Smooth muscle cell (in vitro differentiated cells): ENCODE data around the gene ADAM15. TPM values are rescaled to one million over a fixed set of nuclear protein-coding genes. Genes with fewer than 3 reads are reported as not detected.

Experiments
- DNase-seq: peaks from one replicate; lab custom pipeline; 2025; ENCODE audit not compliant: unreplicated experiment; lab: John Stamatoyannopoulos, UW
- H2AFZ ChIP-seq: fragments of 200-600 bp; sonication (generic); 2 replicates; pipeline ENCODE4 v1.6.0; 2016; ENCODE audit warnings: antibody characterized with exemption, low read depth, mild to moderate bottlenecking
- H3F3A ChIP-seq: fragments of 200-600 bp; sonication (generic); 2 replicates; pipeline ENCODE4 v1.6.0; 2017; ENCODE audit warnings: antibody characterized with exemption, low read depth
- H3K27ac ChIP-seq: fragments of 200-600 bp; sonication (generic); 2 replicates; pipeline ENCODE4 v1.5.1; 2016; ENCODE audit warnings: low read depth, mild to moderate bottlenecking
- H3K27me3 ChIP-seq: fragments of 200-600 bp; sonication (generic); 2 replicates; pipeline ENCODE4 v1.6.1; 2016; ENCODE audit warnings: low read depth, mild to moderate bottlenecking
- H3K36me3 ChIP-seq: fragments of 200-600 bp; sonication (generic); 2 replicates; pipeline ENCODE4 v1.5.1; 2016; ENCODE audit warnings: low read depth
- H3K4me1 ChIP-seq: fragments of 200-600 bp; sonication (generic); 2 replicates; pipeline ENCODE4 v1.5.1; 2016; ENCODE audit warnings: low read depth
- H3K4me2 ChIP-seq: fragments of 200-600 bp; sonication (generic); 2 replicates; pipeline ENCODE4 v1.6.0; 2016; ENCODE audit warnings: mild to moderate bottlenecking
- H3K4me3 ChIP-seq: fragments of 200-600 bp; sonication (generic); 2 replicates; pipeline ENCODE4 v1.5.1; 2016; ENCODE audit warnings: mild to moderate bottlenecking
- H3K79me2 ChIP-seq: fragments of 200-600 bp; sonication (generic); 2 replicates; pipeline ENCODE4 v1.6.0; 2016; ENCODE audit warnings: low read depth, mild to moderate bottlenecking
- H3K9ac ChIP-seq: fragments of 200-600 bp; sonication (generic); 2 replicates; pipeline ENCODE4 v1.6.0; 2016; ENCODE audit warnings: low read depth
- H3K9me3 ChIP-seq: fragments of 200-600 bp; sonication (generic); replicated peaks from 2 replicates; pipeline ENCODE4 v1.5.1; 2016; ENCODE audit warnings: low read depth
- H4K20me1 ChIP-seq: fragments of 200-600 bp; sonication (generic); 2 replicates; pipeline ENCODE4 v1.6.0; 2016; ENCODE audit warnings: low read depth
- WGBS: methylation state at CpG from one replicate; pipeline ENCODE4 v1.1.7; 2016; ENCODE audit warnings: low lambda C conversion rate; 5-methylcytosine and 5-hydroxymethylcytosine counted together
- polyA plus RNA-seq: library from polyadenylated mRNA; unstranded; fragments of >200 nt; fragmentation: Nextera tagmentation; extraction: Ambion mirVana; gene quantifications from 2 replicates; pipeline ENCODE4 v1.2.1, GENCODE V29; 2016
- total RNA-seq: library from RNA; depleted of rRNA; stranded (reverse); fragments of >200 nt; gene quantifications from 2 replicates; pipeline ENCODE4 v1.2.3, GENCODE V29; 2014
- TF ChIP-seq, protein P1 (sequence below): fragments of 200-600 bp; sonication (generic); IDR thresholded peaks from 2 replicates; pipeline ENCODE4 v1.5.1; 2017; ENCODE audit warnings: borderline replicate concordance, mild to moderate bottlenecking, antibody characterized with exemption; ENCODE audit not compliant: insufficient read depth, poor library complexity, severe bottlenecking

The ADAM15 gene
- total and polyA plus RNA-seq, 2 experiments from 2014 or later: 41.2 to 45.4 TPM

DNA sequence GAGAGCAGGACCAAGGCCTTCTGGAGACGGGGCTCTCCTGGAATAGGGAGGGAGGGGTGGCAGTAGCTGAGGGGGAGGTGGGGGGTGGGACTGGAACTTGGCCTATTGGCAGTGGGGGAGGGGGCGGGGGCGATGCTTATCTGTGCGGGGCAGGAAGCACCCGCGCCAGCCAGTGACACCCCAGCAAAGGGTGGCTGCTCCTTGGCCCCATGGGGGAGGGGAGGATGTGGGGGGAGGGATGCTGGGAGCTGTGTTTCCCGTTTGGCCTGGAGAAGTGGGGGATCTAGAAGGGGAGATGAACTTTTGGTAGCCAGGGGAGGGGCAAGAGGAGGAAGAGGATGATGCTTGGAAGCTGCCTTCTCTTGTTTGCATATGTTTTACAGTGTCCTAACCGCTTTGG, 37.5 kb upstream of the ADAM15 start:
- no peaks in the 10 kb centered on the region for H3K36me3 ChIP-seq
- WGBS: 77% methylated on average over 8 of the region's 8 CpGs
- peaks cover 9% of the 10 kb centered on the region for H3K79me2 ChIP-seq
- H3K9me3 ChIP-seq: no peaks in the 10 kb centered on the region
- no peak overlapping the region for H2AFZ ChIP-seq
- H3F3A ChIP-seq: peaks cover 3% of the 10 kb centered on the region
- no peaks in the 10 kb centered on the region for H3K27me3 ChIP-seq
- H3K4me3 ChIP-seq: no peak overlapping the region
- H4K20me1 ChIP-seq: peaks cover 45% of the 10 kb centered on the region
- peaks cover 32% of the 10 kb centered on the region for H3K4me1 ChIP-seq
- TF ChIP-seq, protein P1, sequence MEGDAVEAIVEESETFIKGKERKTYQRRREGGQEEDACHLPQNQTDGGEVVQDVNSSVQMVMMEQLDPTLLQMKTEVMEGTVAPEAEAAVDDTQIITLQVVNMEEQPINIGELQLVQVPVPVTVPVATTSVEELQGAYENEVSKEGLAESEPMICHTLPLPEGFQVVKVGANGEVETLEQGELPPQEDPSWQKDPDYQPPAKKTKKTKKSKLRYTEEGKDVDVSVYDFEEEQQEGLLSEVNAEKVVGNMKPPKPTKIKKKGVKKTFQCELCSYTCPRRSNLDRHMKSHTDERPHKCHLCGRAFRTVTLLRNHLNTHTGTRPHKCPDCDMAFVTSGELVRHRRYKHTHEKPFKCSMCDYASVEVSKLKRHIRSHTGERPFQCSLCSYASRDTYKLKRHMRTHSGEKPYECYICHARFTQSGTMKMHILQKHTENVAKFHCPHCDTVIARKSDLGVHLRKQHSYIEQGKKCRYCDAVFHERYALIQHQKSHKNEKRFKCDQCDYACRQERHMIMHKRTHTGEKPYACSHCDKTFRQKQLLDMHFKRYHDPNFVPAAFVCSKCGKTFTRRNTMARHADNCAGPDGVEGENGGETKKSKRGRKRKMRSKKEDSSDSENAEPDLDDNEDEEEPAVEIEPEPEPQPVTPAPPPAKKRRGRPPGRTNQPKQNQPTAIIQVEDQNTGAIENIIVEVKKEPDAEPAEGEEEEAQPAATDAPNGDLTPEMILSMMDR: no peak
- DNase-seq: no peak
- no peak overlapping the region for H3K27ac ChIP-seq
- no peak overlapping the region for H3K4me2 ChIP-seq
- no peak overlapping the region for H3K9ac ChIP-seq

DNA sequence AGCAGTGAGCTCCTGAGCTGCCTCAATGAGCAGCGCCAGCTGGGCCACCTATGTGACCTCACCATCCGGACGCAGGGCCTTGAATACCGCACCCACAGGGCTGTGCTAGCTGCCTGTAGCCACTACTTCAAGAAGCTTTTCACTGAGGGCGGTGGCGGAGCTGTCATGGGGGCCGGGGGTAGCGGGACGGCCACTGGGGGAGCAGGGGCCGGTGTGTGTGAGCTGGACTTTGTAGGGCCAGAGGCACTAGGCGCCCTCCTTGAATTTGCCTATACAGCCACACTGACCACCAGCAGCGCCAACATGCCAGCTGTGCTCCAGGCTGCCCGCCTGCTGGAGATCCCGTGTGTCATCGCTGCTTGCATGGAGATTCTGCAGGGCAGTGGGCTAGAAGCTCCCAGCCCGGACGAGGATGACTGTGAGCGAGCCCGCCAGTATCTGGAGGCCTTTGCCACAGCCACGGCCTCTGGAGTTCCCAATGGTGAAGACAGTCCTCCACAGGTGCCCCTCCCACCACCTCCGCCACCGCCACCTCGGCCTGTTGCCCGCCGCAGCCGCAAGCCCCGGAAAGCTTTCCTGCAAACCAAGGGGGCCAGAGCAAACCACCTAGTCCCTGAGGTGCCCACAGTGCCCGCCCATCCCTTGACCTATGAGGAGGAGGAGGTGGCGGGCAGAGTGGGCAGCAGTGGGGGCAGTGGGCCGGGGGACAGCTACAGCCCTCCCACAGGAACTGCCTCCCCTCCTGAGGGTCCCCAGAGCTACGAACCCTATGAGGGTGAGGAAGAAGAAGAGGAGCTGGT, 36.2 kb upstream of the ADAM15 start:
- Histone ChIP-seq H2AFZ (no peak overlapping the region), H3K9me3 (no peaks in the 10 kb centered on the region), H3K79me2 (no peaks in the 10 kb centered on the region), H3K4me2 (no peak overlapping the region), H3K4me3 (no peak overlapping the region), H3K4me1 (peaks cover 28% of the 10 kb centered on the region), H3F3A (peaks cover 3% of the 10 kb centered on the region), H3K27ac (no peak overlapping the region), H3K27me3 (no peaks in the 10 kb centered on the region), H3K36me3 (no peaks in the 10 kb centered on the region), H3K9ac (no peak overlapping the region), H4K20me1 (peaks cover 33% of the 10 kb centered on the region)
- 92% methylated on average over 15 of the region's 31 CpGs for WGBS
- TF ChIP-seq, protein P1: no peak
- DNase-seq: no peak

DNA sequence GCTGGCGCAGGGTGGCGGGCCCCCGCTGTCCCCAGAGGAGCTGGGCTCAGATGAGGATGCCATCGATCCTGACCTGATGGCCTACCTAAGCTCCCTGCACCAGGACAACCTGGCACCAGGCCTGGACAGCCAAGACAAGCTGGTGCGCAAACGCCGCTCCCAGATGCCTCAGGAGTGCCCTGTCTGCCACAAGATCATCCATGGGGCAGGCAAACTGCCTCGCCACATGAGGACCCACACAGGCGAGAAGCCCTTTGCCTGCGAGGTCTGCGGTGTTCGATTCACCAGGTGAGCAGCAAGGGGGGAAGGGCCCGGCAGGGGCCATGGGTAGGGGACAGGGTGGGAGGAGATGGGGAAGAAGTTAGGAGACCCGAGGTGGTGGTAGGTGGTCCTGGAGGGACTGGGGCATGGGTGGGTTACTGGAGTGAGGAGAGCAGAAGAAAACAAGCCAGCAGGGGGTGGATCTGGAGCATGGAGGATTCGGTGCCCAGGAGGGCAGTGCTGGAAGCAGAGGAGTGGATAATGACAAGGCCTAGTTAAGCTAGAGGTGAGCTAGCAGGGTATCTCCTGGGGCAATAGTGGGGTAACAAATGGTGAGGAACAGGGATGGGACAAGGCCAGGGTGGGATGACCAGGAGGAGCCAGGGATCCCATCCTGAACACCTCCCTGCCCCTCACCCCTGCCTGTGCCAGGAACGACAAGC, 35.4 kb upstream of the ADAM15 start:
- Histone ChIP-seq H3F3A (peaks cover 3% of the 10 kb centered on the region), H3K4me1 (peaks cover 25% of the 10 kb centered on the region), H3K4me2 (no peak overlapping the region), H2AFZ (no peak overlapping the region), H3K9ac (no peak overlapping the region), H4K20me1 (peaks cover 27% of the 10 kb centered on the region), H3K4me3 (no peak overlapping the region), H3K27me3 (no peaks in the 10 kb centered on the region), H3K36me3 (no peaks in the 10 kb centered on the region), H3K27ac (no peak overlapping the region), H3K79me2 (no peaks in the 10 kb centered on the region), H3K9me3 (no peaks in the 10 kb centered on the region)
- DNase-seq: no peak
- TF ChIP-seq, protein P1: no peak
- WGBS: 94% methylated on average over 16 of the region's 16 CpGs
